H9 (cell line): ENCODE results near the gene GABRD. TPM values are rescaled to one million over a fixed set of nuclear protein-coding genes. Genes with fewer than 3 reads are reported as not detected.
A peak's percentile ranks its signal among the peaks of the same experiment; 100 is the strongest.

Experiments used
- DNase-seq: peaks from one replicate; pipeline ENCODE4 v3.0.0-alpha.2; 2017
- H2AFZ ChIP-seq: one replicate; pipeline ENCODE4 v1.6.1; 2013; ENCODE audit warnings: mild to moderate bottlenecking, low read length, control low read depth, moderate library complexity
- H2AK5ac ChIP-seq: 2 replicates; pipeline ENCODE4 v1.6.1; 2013; ENCODE audit warnings: low read length, control low read depth, mixed read lengths; ENCODE audit not compliant: insufficient read length
- H2BK120ac ChIP-seq: one replicate; pipeline ENCODE4 v1.6.1; 2013; ENCODE audit warnings: low read depth, mild to moderate bottlenecking, low read length, control low read depth, inconsistent platforms; ENCODE audit not compliant: poor library complexity, severe bottlenecking
- H2BK12ac ChIP-seq: 2 replicates; pipeline ENCODE4 v1.6.1; 2013; ENCODE audit warnings: low read length, control low read depth, mixed read lengths, low read depth; ENCODE audit not compliant: insufficient read length
- H2BK15ac ChIP-seq: 2 replicates; pipeline ENCODE4 v1.6.1; 2013; ENCODE audit warnings: low read depth, low read length, control low read depth
- H2BK20ac ChIP-seq: one replicate; pipeline ENCODE4 v1.6.1; 2013; ENCODE audit warnings: low read depth, mild to moderate bottlenecking, low read length, control low read depth, inconsistent platforms; ENCODE audit not compliant: poor library complexity, severe bottlenecking
- H2BK5ac ChIP-seq: 2 replicates; pipeline ENCODE4 v1.6.1; 2013; ENCODE audit warnings: low read length, control low read depth, mixed read lengths; ENCODE audit not compliant: insufficient read length
- H3K14ac ChIP-seq: 2 replicates; pipeline ENCODE4 v1.6.1; 2013; ENCODE audit warnings: low read length, control low read depth; ENCODE audit not compliant: insufficient read depth
- H3K18ac ChIP-seq: 2 replicates; pipeline ENCODE4 v1.6.1; 2013; ENCODE audit warnings: low read depth, mild to moderate bottlenecking, mixed read lengths, low read length, control low read depth; ENCODE audit not compliant: insufficient read length
- H3K23ac ChIP-seq: 2 replicates; pipeline ENCODE4 v1.6.1; 2013; ENCODE audit warnings: low read length, control low read depth, mixed read lengths, low read depth; ENCODE audit not compliant: insufficient read length
- H3K23me2 ChIP-seq: 2 replicates; pipeline ENCODE4 v1.6.1; 2013; ENCODE audit warnings: low read depth, mild to moderate bottlenecking, mixed read lengths, low read length, control low read depth; ENCODE audit not compliant: insufficient read length, poor library complexity, severe bottlenecking
- H3K27ac ChIP-seq: 2 replicates; pipeline ENCODE4 v1.5.1; 2013; ENCODE audit warnings: low read length, control low read depth, mixed read lengths, low read depth; ENCODE audit not compliant: insufficient read length
- H3K27me3 ChIP-seq: 2 replicates; pipeline ENCODE4 v1.6.1; 2013; ENCODE audit warnings: low read length, control low read depth, inconsistent platforms; ENCODE audit not compliant: insufficient read depth
- H3K4ac ChIP-seq: 2 replicates; pipeline ENCODE4 v1.6.1; 2013; ENCODE audit warnings: low read depth, mild to moderate bottlenecking, control low read depth, inconsistent platforms, low read length, moderate library complexity
- H3K4me1 ChIP-seq: 2 replicates; pipeline ENCODE4 v1.6.1; 2013; ENCODE audit warnings: low read length, control low read depth, inconsistent platforms; ENCODE audit not compliant: insufficient read depth
- H3K4me2 ChIP-seq: 2 replicates; pipeline ENCODE4 v1.6.1; 2013; ENCODE audit warnings: low read length, control low read depth, mixed read lengths; ENCODE audit not compliant: insufficient read length, insufficient read depth
- H3K56ac ChIP-seq: 2 replicates; pipeline ENCODE4 v1.6.1; 2013; ENCODE audit warnings: low read depth, mild to moderate bottlenecking, mixed read lengths, low read length, control low read depth; ENCODE audit not compliant: insufficient read length
- H3K79me1 ChIP-seq: 2 replicates; pipeline ENCODE4 v1.6.1; 2013; ENCODE audit warnings: low read depth, mild to moderate bottlenecking, moderate library complexity, low read length, control low read depth, inconsistent platforms; ENCODE audit not compliant: insufficient read depth, poor library complexity, severe bottlenecking
- H3K79me2 ChIP-seq: 2 replicates; pipeline ENCODE4 v1.6.1; 2013; ENCODE audit warnings: low read length, control low read depth, inconsistent platforms; ENCODE audit not compliant: insufficient read depth
- H3K9ac ChIP-seq: 2 replicates; pipeline ENCODE4 v1.6.1; 2013; ENCODE audit warnings: low read length, control low read depth, mixed read lengths; ENCODE audit not compliant: insufficient read length; ENCODE audit errors: extremely low read depth
- H3K9me3 ChIP-seq: one replicate; pipeline ENCODE4 v1.6.1; 2013; ENCODE audit warnings: low read depth, low read length, inconsistent platforms; ENCODE audit not compliant: control insufficient read depth
- H3T11ph ChIP-seq: one replicate; pipeline ENCODE4 v1.6.1; 2013; ENCODE audit warnings: mild to moderate bottlenecking, low read length, control low read depth, inconsistent platforms
- H4K20me1 ChIP-seq: one replicate; pipeline ENCODE4 v1.6.1; 2013; ENCODE audit not compliant: control insufficient read depth, insufficient read length, insufficient read depth
- H4K5ac ChIP-seq: 2 replicates; pipeline ENCODE4 v1.6.1; 2013; ENCODE audit warnings: low read depth, mild to moderate bottlenecking, mixed read lengths, low read length, control low read depth; ENCODE audit not compliant: insufficient read length
- H4K8ac ChIP-seq: replicated peaks from 2 replicates; pipeline ENCODE4 v1.6.1; 2013; ENCODE audit warnings: low read length, control low read depth, mixed read lengths, low read depth; ENCODE audit not compliant: insufficient read length
- H4K91ac ChIP-seq: 2 replicates; pipeline ENCODE4 v1.6.1; 2013; ENCODE audit warnings: low read depth, mild to moderate bottlenecking, moderate library complexity, mixed read lengths, low read length, control low read depth; ENCODE audit not compliant: insufficient read length
- H3K27ac Mint-ChIP-seq, 3 experiments: 2 replicates in 2 of 3; 3 replicates in 1 of 3; pipeline ENCODE4 v1.8.0; 2020 to 2021; ENCODE audit warnings: mixed read lengths in 3 of 3, mild to moderate bottlenecking in 1 of 3, moderate library complexity in 1 of 3
- H3K27me3 Mint-ChIP-seq: 2 replicates; pipeline ENCODE4 v1.8.0; 2021; ENCODE audit warnings: low read depth, mild to moderate bottlenecking, moderate library complexity, mixed read lengths
- H3K36me3 Mint-ChIP-seq, 3 experiments: 2 replicates in 2 of 3; 3 replicates in 1 of 3; pipeline ENCODE4 v1.8.0; 2020 to 2021; ENCODE audit warnings: low read depth in 3 of 3, mixed read lengths in 3 of 3; ENCODE audit not compliant: insufficient read depth in 1 of 3
- H3K4me1 Mint-ChIP-seq, 2 experiments: 2 replicates each; pipeline ENCODE4 v1.8.0; 2020; ENCODE audit warnings: mixed read lengths in 2 of 2
- H3K4me3 Mint-ChIP-seq, 2 experiments: 2 replicates in 1 of 2; 3 replicates in 1 of 2; pipeline ENCODE4 v1.8.0; 2020 to 2021; ENCODE audit warnings: mild to moderate bottlenecking in 2 of 2, mixed read lengths in 2 of 2, moderate library complexity in 1 of 2
- H3K9me3 Mint-ChIP-seq, 2 experiments: 2 replicates in 1 of 2; 3 replicates in 1 of 2; pipeline ENCODE4 v1.8.0; 2020; ENCODE audit warnings: mild to moderate bottlenecking in 2 of 2, mixed read lengths in 2 of 2, moderate library complexity in 1 of 2
- WGBS: extraction: QIAGEN DNeasy Blood & Tissue Kit; methylation state at CpG from one replicate; pipeline ENCODE4 v1.1.7; 2013; ENCODE audit warnings: missing lambda C conversion rate, low lambda C conversion rate, mixed read lengths; ENCODE audit not compliant: insufficient read length; ENCODE audit errors: extremely low coverage; 5-methylcytosine and 5-hydroxymethylcytosine counted together
- total RNA-seq: library from RNA; stranded (reverse); gene quantifications from 2 replicates; pipeline ENCODE4 v1.2.1, GENCODE V29; 2021
- TF ChIP-seq, protein P1 (sequence below): fragments of 200-600 bp; sonication (generic); conservative IDR thresholded peaks from 3 replicates; pipeline ENCODE4 v1.8.0; 2021; ENCODE audit warnings: antibody characterized with exemption, mild to moderate bottlenecking

The GABRD gene
- total RNA-seq, 1 experiment from 2014 or later, result 0.59 TPM

DNA sequence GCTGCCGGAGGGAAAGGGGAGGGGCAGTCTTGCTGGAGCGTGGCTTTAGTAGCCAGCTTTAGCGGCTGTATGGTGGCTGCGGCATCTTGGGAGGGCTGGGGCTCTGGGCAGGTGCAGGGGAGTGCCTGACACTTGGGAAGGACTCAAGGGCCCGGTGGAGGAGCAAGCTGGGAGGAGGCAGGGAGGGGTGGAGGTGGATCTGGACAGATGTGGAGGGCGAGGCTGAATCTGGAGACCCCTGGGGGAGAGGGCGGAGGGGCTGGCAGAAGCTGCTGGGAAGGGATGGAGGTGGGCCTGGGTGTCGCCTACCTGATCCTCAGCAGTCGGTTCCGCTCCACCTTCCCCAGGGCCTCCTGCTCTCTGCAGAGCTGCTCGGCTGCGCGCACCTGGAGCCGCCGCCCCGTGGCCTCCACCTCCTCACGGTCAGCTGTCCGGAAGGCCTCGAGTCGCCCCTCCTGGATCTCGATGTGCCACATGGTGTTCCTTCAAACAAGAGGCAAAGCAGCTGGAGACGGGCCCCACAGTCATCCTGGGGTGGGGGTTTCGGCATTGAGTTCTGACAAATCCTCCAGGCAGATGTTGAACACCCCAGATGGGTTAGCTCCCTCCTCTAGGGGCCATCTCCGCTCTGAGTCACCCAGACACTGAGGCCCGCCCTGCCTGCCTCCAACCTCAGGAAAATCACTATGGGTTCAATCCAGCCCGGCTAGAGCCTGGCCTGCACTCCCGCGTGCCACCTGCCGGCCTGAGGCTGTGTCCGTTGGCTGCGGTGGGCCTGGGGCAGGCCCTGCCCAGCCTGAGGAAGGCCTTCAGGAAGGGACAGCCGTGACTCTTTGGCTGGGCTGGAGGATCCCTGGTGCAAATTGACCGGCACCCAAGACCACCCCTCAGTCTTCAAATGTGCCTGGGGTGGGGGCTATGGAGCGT lies 45.2 kb upstream of the GABRD start:
- H3K14ac ChIP-seq, result no peak overlapping the region
- no CpG with 5 or more reads among the region's 34 CpGs for WGBS
- H2BK5ac ChIP-seq, result no peak overlapping the region
- Mint-ChIP-seq H3K27me3 (peaks cover 5% of the 10 kb centered on the region), H3K4me3 (no peak overlapping the region), H3K9me3 (peaks cover 19 to 21% of the 10 kb centered on the region in 2 experiments; a peak in 4 of 5 replicates), H3K36me3 (peaks cover 0 to 4% (median 0%) of the 10 kb centered on the region in 3 experiments; a peak in 3 of 7 replicates), H3K4me1 (peaks cover 0 to 12% of the 10 kb centered on the region in 2 experiments; a peak in 3 of 4 replicates), H3K27ac (no peak overlapping the region)
- H3K27me3 ChIP-seq, result no peaks in the 10 kb centered on the region
- no peak overlapping the region for H4K5ac ChIP-seq
- no peak overlapping the region for H3K9ac ChIP-seq
- no peaks in the 10 kb centered on the region for H3K79me1 ChIP-seq
- TF ChIP-seq, protein P1, sequence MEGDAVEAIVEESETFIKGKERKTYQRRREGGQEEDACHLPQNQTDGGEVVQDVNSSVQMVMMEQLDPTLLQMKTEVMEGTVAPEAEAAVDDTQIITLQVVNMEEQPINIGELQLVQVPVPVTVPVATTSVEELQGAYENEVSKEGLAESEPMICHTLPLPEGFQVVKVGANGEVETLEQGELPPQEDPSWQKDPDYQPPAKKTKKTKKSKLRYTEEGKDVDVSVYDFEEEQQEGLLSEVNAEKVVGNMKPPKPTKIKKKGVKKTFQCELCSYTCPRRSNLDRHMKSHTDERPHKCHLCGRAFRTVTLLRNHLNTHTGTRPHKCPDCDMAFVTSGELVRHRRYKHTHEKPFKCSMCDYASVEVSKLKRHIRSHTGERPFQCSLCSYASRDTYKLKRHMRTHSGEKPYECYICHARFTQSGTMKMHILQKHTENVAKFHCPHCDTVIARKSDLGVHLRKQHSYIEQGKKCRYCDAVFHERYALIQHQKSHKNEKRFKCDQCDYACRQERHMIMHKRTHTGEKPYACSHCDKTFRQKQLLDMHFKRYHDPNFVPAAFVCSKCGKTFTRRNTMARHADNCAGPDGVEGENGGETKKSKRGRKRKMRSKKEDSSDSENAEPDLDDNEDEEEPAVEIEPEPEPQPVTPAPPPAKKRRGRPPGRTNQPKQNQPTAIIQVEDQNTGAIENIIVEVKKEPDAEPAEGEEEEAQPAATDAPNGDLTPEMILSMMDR, result no peak
- no peak overlapping the region for H4K91ac ChIP-seq
- peak; percentile 28 for DNase-seq
- no peak overlapping the region for H3K4me2 ChIP-seq
- H2BK120ac ChIP-seq, result no peak overlapping the region
- H4K20me1 ChIP-seq, result no peaks in the 10 kb centered on the region
- H2AK5ac ChIP-seq, result no peak overlapping the region
- no peak overlapping the region for H2BK20ac ChIP-seq
- H3K18ac ChIP-seq, result no peak overlapping the region
- H3K4ac ChIP-seq, result no peak overlapping the region
- H3K23ac ChIP-seq, result no peak overlapping the region
- no peak overlapping the region for H2BK15ac ChIP-seq
- H3K4me1 ChIP-seq, result no peaks in the 10 kb centered on the region
- H3K23me2 ChIP-seq, result no peaks in the 10 kb centered on the region
- H3K79me2 ChIP-seq, result no peaks in the 10 kb centered on the region
- no peak overlapping the region for H2BK12ac ChIP-seq
- no peak overlapping the region for H3K27ac ChIP-seq
- no peak overlapping the region for H2AFZ ChIP-seq
- H3T11ph ChIP-seq, result no peak overlapping the region
- no peak overlapping the region for H4K8ac ChIP-seq
- H3K56ac ChIP-seq, result no peak overlapping the region
- no peaks in the 10 kb centered on the region for H3K9me3 ChIP-seq
